ENCODE measurements around the gene B3GAT3.

B3GAT3 gene

GRCh38 chr11:62667460-62667859 lies 45.7 kb upstream of the B3GAT3 start:
- H2AFZ ChIP-seq (ENCODE audit: low read depth, low read length, severe bottlenecking), result no peak overlapping the region
- H3K4me3 ChIP-seq (ENCODE audit: insufficient read depth, low read length, poor library complexity, severe bottlenecking), result peak overlapping the region; percentile 89
- TF ChIP-seq EZH2phosphoT487 (conservative IDR thresholded peaks at IDR 0.05; ENCODE audit: low read length), result no peak
- TF ChIP-seq, protein P1, sequence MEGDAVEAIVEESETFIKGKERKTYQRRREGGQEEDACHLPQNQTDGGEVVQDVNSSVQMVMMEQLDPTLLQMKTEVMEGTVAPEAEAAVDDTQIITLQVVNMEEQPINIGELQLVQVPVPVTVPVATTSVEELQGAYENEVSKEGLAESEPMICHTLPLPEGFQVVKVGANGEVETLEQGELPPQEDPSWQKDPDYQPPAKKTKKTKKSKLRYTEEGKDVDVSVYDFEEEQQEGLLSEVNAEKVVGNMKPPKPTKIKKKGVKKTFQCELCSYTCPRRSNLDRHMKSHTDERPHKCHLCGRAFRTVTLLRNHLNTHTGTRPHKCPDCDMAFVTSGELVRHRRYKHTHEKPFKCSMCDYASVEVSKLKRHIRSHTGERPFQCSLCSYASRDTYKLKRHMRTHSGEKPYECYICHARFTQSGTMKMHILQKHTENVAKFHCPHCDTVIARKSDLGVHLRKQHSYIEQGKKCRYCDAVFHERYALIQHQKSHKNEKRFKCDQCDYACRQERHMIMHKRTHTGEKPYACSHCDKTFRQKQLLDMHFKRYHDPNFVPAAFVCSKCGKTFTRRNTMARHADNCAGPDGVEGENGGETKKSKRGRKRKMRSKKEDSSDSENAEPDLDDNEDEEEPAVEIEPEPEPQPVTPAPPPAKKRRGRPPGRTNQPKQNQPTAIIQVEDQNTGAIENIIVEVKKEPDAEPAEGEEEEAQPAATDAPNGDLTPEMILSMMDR (IDR thresholded peaks at IDR 0.05; ENCODE audit: insufficient read depth, low read length, poor library complexity, severe bottlenecking), result no peak
- peaks cover 52% of the 10 kb centered on the region for H3F3A ChIP-seq (ENCODE audit: insufficient read depth)
- H3K9me2 ChIP-seq (replicated peaks; ENCODE audit: insufficient read depth, low read length), result no peaks in the 10 kb centered on the region
- peak overlapping the region; percentile 92 for H3K27ac ChIP-seq (ENCODE audit: low read depth, low read length)
- H3K9me3 ChIP-seq (ENCODE audit: insufficient read depth, low read length), result no peaks in the 10 kb centered on the region
- no peaks in the 10 kb centered on the region for H4K20me1 ChIP-seq (ENCODE audit: low read depth, low read length)
- peaks cover 59% of the 10 kb centered on the region for H3K79me2 ChIP-seq (ENCODE audit: insufficient read depth, low read length)
- H3K4me2 ChIP-seq (ENCODE audit: low read depth, low read length, poor library complexity, severe bottlenecking), result peak overlapping the region; percentile 93
- H3K36me3 ChIP-seq (ENCODE audit: low read length), result peaks cover 15% of the 10 kb centered on the region
- H3K9ac ChIP-seq (ENCODE audit: low read length), result peak overlapping the region; percentile 95
- H3K27me3 ChIP-seq (ENCODE audit: low read length), result no peaks in the 10 kb centered on the region

DNA sequence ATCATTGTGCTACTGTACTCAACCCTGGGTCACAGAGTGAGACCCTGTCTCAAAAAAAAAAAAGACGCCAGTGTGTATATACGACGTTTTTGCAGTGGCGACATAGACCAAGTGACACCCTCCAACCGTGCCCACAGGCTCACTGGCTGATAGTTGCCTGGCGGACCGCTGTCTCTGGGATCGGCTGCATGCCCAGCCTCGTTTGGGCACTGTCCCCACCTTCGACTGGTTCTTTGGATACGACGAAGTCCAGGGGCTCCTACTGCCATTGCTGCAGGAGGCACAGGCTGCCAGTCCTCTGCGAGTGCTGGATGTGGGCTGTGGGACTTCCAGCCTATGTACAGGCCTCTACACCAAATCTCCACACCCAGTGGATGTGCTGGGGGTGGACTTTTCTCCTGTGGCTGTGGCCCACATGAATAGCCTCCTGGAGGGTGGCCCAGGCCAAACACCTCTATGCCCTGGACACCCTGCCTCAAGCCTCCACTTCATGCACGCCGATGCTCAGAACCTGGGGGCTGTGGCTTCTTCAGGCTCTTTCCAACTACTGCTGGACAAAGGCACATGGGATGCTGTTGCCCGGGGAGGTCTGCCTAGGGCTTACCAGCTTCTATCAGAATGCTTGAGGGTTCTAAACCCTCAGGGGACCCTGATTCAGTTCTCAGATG lies 44.6 kb upstream of the B3GAT3 start:
- peak overlapping the region; percentile 93 for H3K4me2 ChIP-seq (ENCODE audit: low read depth, low read length, poor library complexity, severe bottlenecking)
- H3K27ac ChIP-seq (ENCODE audit: low read depth, low read length), result peak overlapping the region; percentile 92
- H3K36me3 ChIP-seq (ENCODE audit: low read length), result peaks cover 15% of the 10 kb centered on the region
- H3K4me3 ChIP-seq (ENCODE audit: insufficient read depth, low read length, poor library complexity, severe bottlenecking), result peak overlapping the region; percentile 89
- H3K79me2 ChIP-seq (ENCODE audit: insufficient read depth, low read length), result peaks cover 52% of the 10 kb centered on the region
- no peaks in the 10 kb centered on the region for H4K20me1 ChIP-seq (ENCODE audit: low read depth, low read length)
- H3K27me3 ChIP-seq (ENCODE audit: low read length), result no peaks in the 10 kb centered on the region
- H3K9ac ChIP-seq (ENCODE audit: low read length), result peak overlapping the region; percentile 95
- TF ChIP-seq, protein P1 (IDR thresholded peaks at IDR 0.05; ENCODE audit: insufficient read depth, low read length, poor library complexity, severe bottlenecking), result no peak
- no peak for TF ChIP-seq EZH2phosphoT487 (conservative IDR thresholded peaks at IDR 0.05; ENCODE audit: low read length)
- H3K9me2 ChIP-seq (replicated peaks; ENCODE audit: insufficient read depth, low read length), result no peaks in the 10 kb centered on the region
- H3K9me3 ChIP-seq (ENCODE audit: insufficient read depth, low read length), result no peaks in the 10 kb centered on the region
- peaks cover 52% of the 10 kb centered on the region for H3F3A ChIP-seq (ENCODE audit: insufficient read depth)
- H2AFZ ChIP-seq (ENCODE audit: low read depth, low read length, severe bottlenecking), result no peak overlapping the region

DNA sequence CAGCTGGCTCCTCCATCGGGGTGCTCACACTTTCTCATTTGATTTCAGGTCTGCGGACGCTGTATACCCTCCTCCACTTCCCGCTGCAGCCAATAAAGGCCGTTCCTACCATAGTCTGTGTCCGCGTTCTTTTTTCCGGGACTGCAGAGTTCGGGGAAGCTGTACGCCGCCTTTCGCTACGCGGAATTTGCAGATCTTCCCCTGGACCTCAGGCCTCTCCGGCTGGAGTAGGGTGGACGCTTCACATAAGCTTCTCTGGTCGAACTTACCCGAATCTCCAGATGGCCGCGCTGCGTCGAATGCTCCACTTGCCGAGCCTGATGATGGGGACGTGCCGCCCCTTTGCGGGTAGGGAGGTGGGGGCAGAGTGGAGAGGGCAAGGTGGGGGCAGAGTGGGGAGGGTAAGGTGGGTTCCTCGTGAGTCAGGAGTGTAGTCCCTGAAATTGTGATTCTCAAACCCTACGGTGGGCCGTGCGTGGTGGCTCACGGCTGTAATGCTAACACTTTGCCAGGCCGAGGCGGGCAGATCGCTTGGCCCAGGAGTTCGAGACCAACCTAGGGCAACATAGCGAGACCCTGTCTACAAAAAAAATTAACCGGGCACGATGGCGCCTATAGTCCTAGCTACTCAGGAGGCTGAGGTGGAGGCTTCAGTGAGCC lies 43.9 kb upstream of the B3GAT3 start:
- H2AFZ ChIP-seq (ENCODE audit: low read depth, low read length, severe bottlenecking), result no peak overlapping the region
- no peaks in the 10 kb centered on the region for H3K27me3 ChIP-seq (ENCODE audit: low read length)
- no peaks in the 10 kb centered on the region for H4K20me1 ChIP-seq (ENCODE audit: low read depth, low read length)
- peak overlapping the region; percentile 92 for H3K27ac ChIP-seq (ENCODE audit: low read depth, low read length)
- peak overlapping the region; percentile 93 for H3K4me2 ChIP-seq (ENCODE audit: low read depth, low read length, poor library complexity, severe bottlenecking)
- no peaks in the 10 kb centered on the region for H3K9me2 ChIP-seq (replicated peaks; ENCODE audit: insufficient read depth, low read length)
- H3K36me3 ChIP-seq (ENCODE audit: low read length), result peaks cover 15% of the 10 kb centered on the region
- H3K9me3 ChIP-seq (ENCODE audit: insufficient read depth, low read length), result no peaks in the 10 kb centered on the region
- H3F3A ChIP-seq (ENCODE audit: insufficient read depth), result peaks cover 52% of the 10 kb centered on the region
- TF ChIP-seq EZH2phosphoT487 (conservative IDR thresholded peaks at IDR 0.05; ENCODE audit: low read length), result no peak
- TF ChIP-seq, protein P1 (IDR thresholded peaks at IDR 0.05; ENCODE audit: insufficient read depth, low read length, poor library complexity, severe bottlenecking), result no peak
- peak overlapping the region; percentile 95 for H3K9ac ChIP-seq (ENCODE audit: low read length)
- peak overlapping the region; percentile 89 for H3K4me3 ChIP-seq (ENCODE audit: insufficient read depth, low read length, poor library complexity, severe bottlenecking)
- H3K79me2 ChIP-seq (ENCODE audit: insufficient read depth, low read length), result peaks cover 45% of the 10 kb centered on the region

Measured in SU-DHL-6 (cell line).